NCI-H526 treated with DMSO at 0.1 percent for 48 hours (cell line): ENCODE measurements around the gene LRRC14B.
"Not testable (repeated sequence)": the region's sequence is repeated elsewhere in the genome, so short reads cannot be mapped to it uniquely, and the experiment has no call there.

ENCODE experiments used
- DNase-seq: peaks from one replicate; lab custom pipeline; 2025; lab: John Stamatoyannopoulos, UW

The LRRC14B gene

GRCh38 chr5:192691-192969 is 1.3 kb downstream of the LRRC14B start:
- no peak for DNase-seq

- DNase-seq = no peak
These were observed 1.9 kb downstream of the LRRC14B start for GRCh38 chr5:192970-193831.

GRCh38 chr5:194102-194501 is 2.8 kb downstream of the LRRC14B start:
- no peak for DNase-seq

GRCh38 chr5:194603-195209 is 3.4 kb downstream of the LRRC14B start:
- DNase-seq = no peak

- DNase-seq = no peak
These were observed 4.3 kb downstream of the LRRC14B start for GRCh38 chr5:195401-196160.

- DNase-seq = no peak
These were observed 5.1 kb downstream of the LRRC14B start for GRCh38 chr5:196350-196749.

GRCh38 chr5:197031-197430 is 5.7 kb downstream of the LRRC14B start:
- DNase-seq = not testable (repeated sequence)

GRCh38 chr5:197892-198489 is 6.7 kb downstream of the LRRC14B start:
- DNase-seq = no peak

GRCh38 chr5:198516-199196 is 7.4 kb downstream of the LRRC14B start:
- no peak for DNase-seq

GRCh38 chr5:199197-199949 is 8.1 kb downstream of the LRRC14B start:
- no peak for DNase-seq

- no peak for DNase-seq
These were observed 8.8 kb downstream of the LRRC14B start for GRCh38 chr5:199950-200645.

- DNase-seq = no peak
These were observed 9.7 kb downstream of the LRRC14B start for GRCh38 chr5:200985-201384.

GRCh38 chr5:201672-202071 is 10.4 kb downstream of the LRRC14B start:
- no peak for DNase-seq

GRCh38 chr5:203246-203930 is 12.1 kb downstream of the LRRC14B start:
- DNase-seq = no peak

- DNase-seq = no peak
These were observed 12.7 kb downstream of the LRRC14B start for GRCh38 chr5:204001-204400.

- no peak for DNase-seq
These were observed 13.2 kb downstream of the LRRC14B start for GRCh38 chr5:204462-204861.

GRCh38 chr5:204966-205670 is 13.8 kb downstream of the LRRC14B start:
- no peak for DNase-seq

GRCh38 chr5:206406-206805 is 15.1 kb downstream of the LRRC14B start:
- no peak for DNase-seq

- no peak for DNase-seq
These were observed 15.7 kb downstream of the LRRC14B start for GRCh38 chr5:206927-207536.
